ENCODE measurements around the gene HLA-DMB.

The HLA-DMB gene

DNA sequence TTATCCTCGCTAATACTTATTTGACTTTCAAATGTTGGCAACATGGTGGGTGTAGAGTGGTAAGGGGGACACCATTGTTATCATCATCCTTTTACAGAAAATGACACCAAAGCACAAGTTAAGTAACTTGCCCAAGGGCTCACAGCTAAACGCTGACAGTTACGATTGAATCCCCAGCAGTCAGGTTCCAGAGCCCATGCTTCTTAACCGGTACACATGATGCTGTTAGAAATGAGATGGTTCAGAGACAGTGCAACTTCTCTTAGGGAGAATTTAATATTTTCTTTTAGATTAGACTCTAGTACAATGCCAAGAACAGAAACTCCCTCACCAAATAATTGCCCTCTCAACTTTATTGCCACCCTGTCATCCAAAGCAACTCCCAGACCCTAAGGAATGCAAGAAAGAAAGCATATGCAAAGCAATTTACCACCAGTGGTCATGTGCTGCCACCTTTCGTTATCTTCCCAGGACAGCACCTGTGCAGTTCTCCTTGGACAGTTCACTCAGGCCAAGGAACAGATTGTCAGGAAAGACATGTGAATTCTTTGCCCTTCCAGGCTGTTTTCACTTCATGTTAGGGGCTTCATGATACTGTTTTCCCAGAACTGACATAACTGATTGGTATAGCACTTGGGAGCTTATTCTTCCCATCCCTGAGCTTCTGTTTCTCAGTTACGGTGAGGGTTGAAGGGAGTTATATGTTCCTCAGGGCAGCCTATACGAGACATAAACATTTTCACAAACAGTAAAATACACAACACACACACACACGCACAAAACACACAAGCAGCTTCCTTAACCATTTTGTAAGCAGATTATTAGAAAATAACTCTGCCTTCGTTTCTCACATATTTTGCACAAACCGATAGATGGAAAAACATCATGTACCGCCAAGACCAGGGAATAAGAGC lies 7.0 kb upstream of the HLA-DMB start:
- TF ChIP-seq, protein P1, sequence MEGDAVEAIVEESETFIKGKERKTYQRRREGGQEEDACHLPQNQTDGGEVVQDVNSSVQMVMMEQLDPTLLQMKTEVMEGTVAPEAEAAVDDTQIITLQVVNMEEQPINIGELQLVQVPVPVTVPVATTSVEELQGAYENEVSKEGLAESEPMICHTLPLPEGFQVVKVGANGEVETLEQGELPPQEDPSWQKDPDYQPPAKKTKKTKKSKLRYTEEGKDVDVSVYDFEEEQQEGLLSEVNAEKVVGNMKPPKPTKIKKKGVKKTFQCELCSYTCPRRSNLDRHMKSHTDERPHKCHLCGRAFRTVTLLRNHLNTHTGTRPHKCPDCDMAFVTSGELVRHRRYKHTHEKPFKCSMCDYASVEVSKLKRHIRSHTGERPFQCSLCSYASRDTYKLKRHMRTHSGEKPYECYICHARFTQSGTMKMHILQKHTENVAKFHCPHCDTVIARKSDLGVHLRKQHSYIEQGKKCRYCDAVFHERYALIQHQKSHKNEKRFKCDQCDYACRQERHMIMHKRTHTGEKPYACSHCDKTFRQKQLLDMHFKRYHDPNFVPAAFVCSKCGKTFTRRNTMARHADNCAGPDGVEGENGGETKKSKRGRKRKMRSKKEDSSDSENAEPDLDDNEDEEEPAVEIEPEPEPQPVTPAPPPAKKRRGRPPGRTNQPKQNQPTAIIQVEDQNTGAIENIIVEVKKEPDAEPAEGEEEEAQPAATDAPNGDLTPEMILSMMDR (IDR thresholded peaks at IDR 0.05; ENCODE audit: low read depth, low read length, poor library complexity, severe bottlenecking) = peak; percentile 92
- no peak for TF ChIP-seq EZH2phosphoT487 (IDR thresholded peaks at IDR 0.05; ENCODE audit: borderline replicate concordance, low read length)
- Histone ChIP-seq H4K20me1 (ENCODE audit: control insufficient read depth, insufficient read depth, low read depth, low read length) (no peaks in the 10 kb centered on the region), H3K4me1 (ENCODE audit: control insufficient read depth, low read length) (peaks cover 91% of the 10 kb centered on the region), H3F3A (ENCODE audit: control insufficient read depth, insufficient read depth) (peaks cover 50% of the 10 kb centered on the region), H3K9me2 (replicated peaks; ENCODE audit: control insufficient read depth, low read length) (no peaks in the 10 kb centered on the region), H3K27ac (ENCODE audit: low read depth, low read length) (peak overlapping the region; percentile 100), H3K4me3 (ENCODE audit: low read length) (peak overlapping the region; percentile 90), H3K4me2 (ENCODE audit: low read length) (peak overlapping the region; percentile 90), H3K36me3 (ENCODE audit: control insufficient read depth, low read length) (peaks cover 43% of the 10 kb centered on the region), H3K79me2 (ENCODE audit: control insufficient read depth, low read length) (peaks cover 59% of the 10 kb centered on the region), H3K9me3 (ENCODE audit: control insufficient read depth, insufficient read depth, low read length) (peaks cover 8% of the 10 kb centered on the region; the same call in 1 of the 2 replicates), H3K27me3 (ENCODE audit: control insufficient read depth, low read length) (no peaks in the 10 kb centered on the region)

GRCh38 chr6:32946893-32947292 lies 6.1 kb upstream of the HLA-DMB start:
- no peaks in the 10 kb centered on the region for H4K20me1 ChIP-seq (ENCODE audit: control insufficient read depth, insufficient read depth, low read depth, low read length)
- H3F3A ChIP-seq (ENCODE audit: control insufficient read depth, insufficient read depth) = peaks cover 59% of the 10 kb centered on the region
- peaks cover 54% of the 10 kb centered on the region for H3K79me2 ChIP-seq (ENCODE audit: control insufficient read depth, low read length)
- H3K4me3 ChIP-seq (ENCODE audit: low read length) = peak overlapping the region; percentile 90
- H3K9me2 ChIP-seq (replicated peaks; ENCODE audit: control insufficient read depth, low read length) = no peaks in the 10 kb centered on the region
- TF ChIP-seq EZH2phosphoT487 (IDR thresholded peaks at IDR 0.05; ENCODE audit: borderline replicate concordance, low read length) = no peak
- peak overlapping the region; percentile 100 for H3K27ac ChIP-seq (ENCODE audit: low read depth, low read length)
- no peaks in the 10 kb centered on the region for H3K27me3 ChIP-seq (ENCODE audit: control insufficient read depth, low read length)
- peak overlapping the region; percentile 90 for H3K4me2 ChIP-seq (ENCODE audit: low read length)
- peaks cover 46% of the 10 kb centered on the region for H3K36me3 ChIP-seq (ENCODE audit: control insufficient read depth, low read length)
- peaks cover 93% of the 10 kb centered on the region for H3K4me1 ChIP-seq (ENCODE audit: control insufficient read depth, low read length)
- H3K9me3 ChIP-seq (ENCODE audit: control insufficient read depth, insufficient read depth, low read length) = peaks cover 8% of the 10 kb centered on the region; the same call in 1 of the 2 replicates

GRCh38 chr6:32945953-32946352 lies 5.1 kb upstream of the HLA-DMB start:
- peak overlapping the region; percentile 90 for H3K4me3 ChIP-seq (ENCODE audit: low read length)
- H3K36me3 ChIP-seq (ENCODE audit: control insufficient read depth, low read length) = peaks cover 46% of the 10 kb centered on the region
- H3K9me3 ChIP-seq (ENCODE audit: control insufficient read depth, insufficient read depth, low read length) = peaks cover 8% of the 10 kb centered on the region; the same call in 1 of the 2 replicates
- peaks cover 47% of the 10 kb centered on the region for H3K79me2 ChIP-seq (ENCODE audit: control insufficient read depth, low read length)
- H3K4me1 ChIP-seq (ENCODE audit: control insufficient read depth, low read length) = peaks cover 97% of the 10 kb centered on the region
- TF ChIP-seq, protein P1 (IDR thresholded peaks at IDR 0.05; ENCODE audit: low read depth, low read length, poor library complexity, severe bottlenecking) = no peak
- no peak for TF ChIP-seq EZH2phosphoT487 (IDR thresholded peaks at IDR 0.05; ENCODE audit: borderline replicate concordance, low read length)
- H3K27ac ChIP-seq (ENCODE audit: low read depth, low read length) = peak overlapping the region; percentile 100
- no peaks in the 10 kb centered on the region for H3K9me2 ChIP-seq (replicated peaks; ENCODE audit: control insufficient read depth, low read length)
- H4K20me1 ChIP-seq (ENCODE audit: control insufficient read depth, insufficient read depth, low read depth, low read length) = no peaks in the 10 kb centered on the region
- H3K27me3 ChIP-seq (ENCODE audit: control insufficient read depth, low read length) = no peaks in the 10 kb centered on the region
- H3F3A ChIP-seq (ENCODE audit: control insufficient read depth, insufficient read depth) = peaks cover 68% of the 10 kb centered on the region
- H3K4me2 ChIP-seq (ENCODE audit: low read length) = peak overlapping the region; percentile 90

All from DOHH2 (cell line).